ENCODE data around the gene TYW5. TPM values are rescaled to one million over a fixed set of nuclear protein-coding genes. Genes with fewer than 3 reads are reported as not detected.

The TYW5 gene
- total RNA-seq, 1 donor from 2014 or later: 8.5 TPM

- Mint-ChIP-seq H3K4me1 (ENCODE audit: low read depth, unreplicated experiment) (no peaks in the 10 kb centered on the region), H3K27me3 (ENCODE audit: unreplicated experiment) (peaks cover 2% of the 10 kb centered on the region), H3K9me3 (ENCODE audit: unreplicated experiment) (peaks cover 2% of the 10 kb centered on the region), H3K27ac (ENCODE audit: unreplicated experiment) (no peak overlapping the region), H3K4me3 (ENCODE audit: unreplicated experiment) (no peak overlapping the region), H3K36me3 (ENCODE audit: unreplicated experiment) (no peaks in the 10 kb centered on the region)
- DNase-seq: no peak
- no peak for TF ChIP-seq CTCF (IDR thresholded peaks at IDR 0.05; ENCODE audit: partially characterized antibody, unreplicated experiment)
These were observed 26.0 kb downstream of the TYW5 start for GRCh38 chr2:199929262-199929661.

GRCh38 chr2:199928626-199929025 is 26.7 kb downstream of the TYW5 start:
- DNase-seq: no peak
- no peaks in the 10 kb centered on the region for H3K36me3 Mint-ChIP-seq (ENCODE audit: unreplicated experiment)
- H3K9me3 Mint-ChIP-seq (ENCODE audit: unreplicated experiment): peaks cover 2% of the 10 kb centered on the region
- no peaks in the 10 kb centered on the region for H3K4me1 Mint-ChIP-seq (ENCODE audit: low read depth, unreplicated experiment)
- no peak overlapping the region for H3K4me3 Mint-ChIP-seq (ENCODE audit: unreplicated experiment)
- TF ChIP-seq CTCF (IDR thresholded peaks at IDR 0.05; ENCODE audit: partially characterized antibody, unreplicated experiment): no peak
- H3K27me3 Mint-ChIP-seq (ENCODE audit: unreplicated experiment): peaks cover 2% of the 10 kb centered on the region
- no peak overlapping the region for H3K27ac Mint-ChIP-seq (ENCODE audit: unreplicated experiment)

- no peak for DNase-seq
- Mint-ChIP-seq H3K27me3 (ENCODE audit: unreplicated experiment) (peaks cover 2% of the 10 kb centered on the region), H3K4me3 (ENCODE audit: unreplicated experiment) (no peak overlapping the region), H3K36me3 (ENCODE audit: unreplicated experiment) (no peaks in the 10 kb centered on the region), H3K27ac (ENCODE audit: unreplicated experiment) (no peak overlapping the region), H3K4me1 (ENCODE audit: low read depth, unreplicated experiment) (no peaks in the 10 kb centered on the region), H3K9me3 (ENCODE audit: unreplicated experiment) (peaks cover 2% of the 10 kb centered on the region)
- TF ChIP-seq CTCF (IDR thresholded peaks at IDR 0.05; ENCODE audit: partially characterized antibody, unreplicated experiment): no peak
These were observed 27.1 kb downstream of the TYW5 start for GRCh38 chr2:199928226-199928625.

DNA sequence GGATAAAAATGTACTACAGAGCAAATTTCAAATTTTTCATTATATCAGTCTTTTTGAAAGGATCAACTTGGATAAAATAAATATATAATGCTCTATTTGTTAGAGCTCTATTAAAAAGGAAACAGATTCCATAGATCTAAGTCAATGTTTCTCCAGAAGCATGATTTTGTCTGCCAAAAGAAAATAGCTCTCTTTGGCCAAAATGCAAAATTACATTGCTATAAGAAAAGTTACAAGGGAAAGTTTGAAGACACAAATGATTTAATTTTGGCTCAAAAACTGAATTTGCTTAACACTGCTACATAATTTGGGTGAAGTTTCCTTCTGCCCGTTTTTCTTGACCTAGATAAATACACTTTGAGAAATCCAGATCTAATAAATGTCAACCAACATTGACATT is 28.5 kb downstream of the TYW5 start:
- Mint-ChIP-seq H3K36me3 (ENCODE audit: unreplicated experiment) (no peaks in the 10 kb centered on the region), H3K9me3 (ENCODE audit: unreplicated experiment) (peaks cover 2% of the 10 kb centered on the region), H3K4me1 (ENCODE audit: low read depth, unreplicated experiment) (peaks cover 7% of the 10 kb centered on the region), H3K27ac (ENCODE audit: unreplicated experiment) (no peak overlapping the region), H3K4me3 (ENCODE audit: unreplicated experiment) (no peak overlapping the region), H3K27me3 (ENCODE audit: unreplicated experiment) (no peaks in the 10 kb centered on the region)
- TF ChIP-seq CTCF (IDR thresholded peaks at IDR 0.05; ENCODE audit: partially characterized antibody, unreplicated experiment): no peak
- no peak for DNase-seq

- no peaks in the 10 kb centered on the region for H3K9me3 Mint-ChIP-seq (ENCODE audit: unreplicated experiment)
- H3K27me3 Mint-ChIP-seq (ENCODE audit: unreplicated experiment): no peaks in the 10 kb centered on the region
- DNase-seq: no peak
- no peak for TF ChIP-seq CTCF (IDR thresholded peaks at IDR 0.05; ENCODE audit: partially characterized antibody, unreplicated experiment)
- no peak overlapping the region for H3K4me3 Mint-ChIP-seq (ENCODE audit: unreplicated experiment)
- no peaks in the 10 kb centered on the region for H3K36me3 Mint-ChIP-seq (ENCODE audit: unreplicated experiment)
- H3K27ac Mint-ChIP-seq (ENCODE audit: unreplicated experiment): no peak overlapping the region
- peaks cover 7% of the 10 kb centered on the region for H3K4me1 Mint-ChIP-seq (ENCODE audit: low read depth, unreplicated experiment)
These were observed 31.4 kb downstream of the TYW5 start for GRCh38 chr2:199923924-199924323.

Data from glutamatergic neuron (in vitro differentiated cells).